ENCODE data around the gene PCDHGA4. TPM values are rescaled to one million over a fixed set of nuclear protein-coding genes. Genes with fewer than 3 reads are reported as not detected.

PCDHGA4 gene
- polyA plus RNA-seq, 2 of the 4 experiments (the other 2 are of a cell fraction), result 0.13 to 0.48 TPM

- Histone ChIP-seq H3K9me3 (peaks cover 58% of the 10 kb centered on the region), H3K4me1 (no peaks in the 10 kb centered on the region), H3K27ac (no peak overlapping the region), H3K4me2 (no peak overlapping the region), H3K4me3 (no peak overlapping the region)
- POLR2A ChIA-PET, result no interaction called here
- TF ChIP-seq HOXA7 (CRISPR knock-in tag; IDR thresholded peaks at IDR 0.05) (no peak), HEYL (CRISPR knock-in tag; IDR thresholded peaks at IDR 0.05) (no peak), EP300 (IDR thresholded peaks at IDR 0.05) (no peak), NFE2L2 (conservative IDR thresholded peaks at IDR 0.05; ENCODE audit: low read length) (no peak), HOXB13 (CRISPR knock-in tag; IDR thresholded peaks at IDR 0.05; ENCODE audit: low read depth) (no peak), MAZ (IDR thresholded peaks at IDR 0.05; ENCODE audit: borderline replicate concordance, low read depth, low read length) (no peak), RAD21 (conservative IDR thresholded peaks at IDR 0.05 in 1 of 2, IDR thresholded peaks at IDR 0.05 in 1 of 2) (no peak), HDAC2 (IDR thresholded peaks at IDR 0.05) (no peak), ATOH8 (CRISPR knock-in tag; IDR thresholded peaks at IDR 0.05; ENCODE audit: low read depth) (no peak), REST (IDR thresholded peaks at IDR 0.05) (no peak), FOXS1 (CRISPR knock-in tag; IDR thresholded peaks at IDR 0.05) (no peak), HOXB5 (CRISPR knock-in tag; IDR thresholded peaks at IDR 0.05) (no peak), CEBPB (IDR thresholded peaks at IDR 0.05) (no peak), JUNB (IDR thresholded peaks at IDR 0.05) (no peak), TFCP2L1 (CRISPR knock-in tag; IDR thresholded peaks at IDR 0.05) (no peak), HES2 (IDR thresholded peaks at IDR 0.05) (no peak), ZC3H11A (IDR thresholded peaks at IDR 0.05) (no peak), SMC3 (IDR thresholded peaks at IDR 0.05) (no peak), CBX2 (IDR thresholded peaks at IDR 0.05; ENCODE audit: borderline replicate concordance, low read depth) (no peak), NR3C1 (IDR thresholded peaks at IDR 0.05) (no peak)
- FAIRE-seq, result no peak
- no peak for DNase-seq (ENCODE audit: low read depth in 1 of 2, low spot score in 1 of 2)
- WGBS (ENCODE audit: missing lambda C conversion rate), result 52% methylated on average over 5 of the region's 5 CpGs
- CTCF ChIA-PET, result interaction anchor here (1.3 to 3.0 kb wide), 4 partner anchors 8 to 211 kb away, joined by 3 to 13 read pairs (median 4); partner anchors contain the start of gene PCDHGA5
- ATAC-seq, result no peak
Observed at GRCh38 chr5:141356133-141356532, 1.3 kb downstream of the PCDHGA4 start.

DNA sequence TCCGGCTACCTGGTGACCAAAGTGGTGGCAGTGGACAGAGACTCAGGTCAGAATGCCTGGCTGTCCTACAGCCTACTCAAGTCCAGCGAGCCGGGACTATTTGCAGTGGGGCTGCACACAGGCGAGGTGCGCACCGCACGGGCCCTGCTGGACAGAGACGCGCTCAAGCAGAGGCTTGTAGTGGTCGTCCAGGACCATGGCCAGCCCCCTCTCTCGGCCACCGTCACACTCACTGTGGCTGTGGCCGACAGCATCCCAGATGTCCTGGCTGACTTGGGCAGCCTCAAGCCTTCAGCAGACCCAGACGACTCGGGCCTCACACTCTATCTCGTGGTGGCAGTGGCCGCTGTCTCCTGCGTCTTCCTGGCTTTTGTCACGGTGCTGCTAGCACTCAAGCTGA lies 2.1 kb downstream of the PCDHGA4 start:
- Histone ChIP-seq H3K4me1 (no peaks in the 10 kb centered on the region), H3K27ac (no peak overlapping the region), H3K4me3 (no peak overlapping the region), H3K9me3 (peaks cover 55% of the 10 kb centered on the region), H3K4me2 (no peak overlapping the region)
- FAIRE-seq (no peak), ATAC-seq (no peak), DNase-seq (ENCODE audit: low read depth in 1 of 2, low spot score in 1 of 2) (no peak)
- ChIA-PET CTCF (interaction anchor here (1.2 kb wide), 1 partner anchor 14 kb away, joined by 3 read pairs; no protein-coding TSS in a partner anchor), POLR2A (no interaction called here)
- TF ChIP-seq EP300 (IDR thresholded peaks at IDR 0.05) (no peak), HES2 (IDR thresholded peaks at IDR 0.05) (no peak), BHLHE40 (IDR thresholded peaks at IDR 0.05; ENCODE audit: low read depth, low read length) (no peak), HEYL (CRISPR knock-in tag; IDR thresholded peaks at IDR 0.05) (no peak), NFE2L2 (conservative IDR thresholded peaks at IDR 0.05; ENCODE audit: low read length) (no peak), CHD4 (IDR thresholded peaks at IDR 0.05; ENCODE audit: borderline replicate concordance) (no peak), ZNF302 (CRISPR knock-in tag; IDR thresholded peaks at IDR 0.05) (no peak), TP53 (CRISPR knock-in tag; IDR thresholded peaks at IDR 0.05) (no peak)
- TF ChIP-seq, protein P1, sequence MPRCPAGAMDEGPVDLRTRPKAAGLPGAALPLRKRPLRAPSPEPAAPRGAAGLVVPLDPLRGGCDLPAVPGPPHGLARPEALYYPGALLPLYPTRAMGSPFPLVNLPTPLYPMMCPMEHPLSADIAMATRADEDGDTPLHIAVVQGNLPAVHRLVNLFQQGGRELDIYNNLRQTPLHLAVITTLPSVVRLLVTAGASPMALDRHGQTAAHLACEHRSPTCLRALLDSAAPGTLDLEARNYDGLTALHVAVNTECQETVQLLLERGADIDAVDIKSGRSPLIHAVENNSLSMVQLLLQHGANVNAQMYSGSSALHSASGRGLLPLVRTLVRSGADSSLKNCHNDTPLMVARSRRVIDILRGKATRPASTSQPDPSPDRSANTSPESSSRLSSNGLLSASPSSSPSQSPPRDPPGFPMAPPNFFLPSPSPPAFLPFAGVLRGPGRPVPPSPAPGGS (IDR thresholded peaks at IDR 0.05), result no peak
- WGBS (ENCODE audit: missing lambda C conversion rate), result 19% methylated on average over 6 of the region's 19 CpGs
